Measurements from ENCODE around the gene PHAF1.
"Not testable (repeated sequence)": the region's sequence is repeated elsewhere in the genome, so short reads cannot be mapped to it uniquely, and the experiment has no call there.

PHAF1 gene

GRCh38 chr16:67105881-67106280 is 3.9 kb upstream of the PHAF1 start:
- DNase-seq: no peak

- DNase-seq: no peak
Observed at GRCh38 chr16:67108489-67108888, 1.3 kb upstream of the PHAF1 start.

DNA sequence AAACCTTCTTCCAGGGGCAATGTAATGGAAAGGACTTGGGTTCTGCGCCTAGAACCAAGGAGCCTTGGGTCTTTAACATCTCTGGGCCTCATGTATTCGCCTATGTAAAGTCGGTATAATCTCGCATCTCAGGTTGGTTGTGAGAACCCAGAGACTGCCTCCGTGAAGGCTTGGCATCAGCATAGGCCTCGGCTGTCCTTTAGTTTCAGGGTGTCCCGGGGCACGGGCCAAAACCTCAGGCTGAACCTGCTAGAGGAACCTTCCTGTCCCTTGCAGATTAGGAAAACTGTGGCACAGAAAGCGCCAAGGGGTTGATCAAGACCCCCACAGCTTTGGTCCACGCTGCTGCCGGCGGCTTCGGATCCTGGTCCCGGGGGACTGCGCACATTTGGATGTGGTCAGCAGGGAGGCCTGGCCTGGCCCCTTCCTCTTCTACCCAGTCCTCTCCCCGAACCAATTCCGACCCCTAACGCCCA is 772 bp upstream of the PHAF1 start:
- no peak for DNase-seq

GRCh38 chr16:67111951-67112444 is 2.3 kb downstream of the PHAF1 start:
- no peak for DNase-seq

GRCh38 chr16:67112591-67113399 is 3.1 kb downstream of the PHAF1 start:
- no peak for DNase-seq

GRCh38 chr16:67114793-67115192 is 5.1 kb downstream of the PHAF1 start:
- DNase-seq: no peak

- no peak for DNase-seq
Observed at GRCh38 chr16:67115639-67116038, 5.9 kb downstream of the PHAF1 start.

DNA sequence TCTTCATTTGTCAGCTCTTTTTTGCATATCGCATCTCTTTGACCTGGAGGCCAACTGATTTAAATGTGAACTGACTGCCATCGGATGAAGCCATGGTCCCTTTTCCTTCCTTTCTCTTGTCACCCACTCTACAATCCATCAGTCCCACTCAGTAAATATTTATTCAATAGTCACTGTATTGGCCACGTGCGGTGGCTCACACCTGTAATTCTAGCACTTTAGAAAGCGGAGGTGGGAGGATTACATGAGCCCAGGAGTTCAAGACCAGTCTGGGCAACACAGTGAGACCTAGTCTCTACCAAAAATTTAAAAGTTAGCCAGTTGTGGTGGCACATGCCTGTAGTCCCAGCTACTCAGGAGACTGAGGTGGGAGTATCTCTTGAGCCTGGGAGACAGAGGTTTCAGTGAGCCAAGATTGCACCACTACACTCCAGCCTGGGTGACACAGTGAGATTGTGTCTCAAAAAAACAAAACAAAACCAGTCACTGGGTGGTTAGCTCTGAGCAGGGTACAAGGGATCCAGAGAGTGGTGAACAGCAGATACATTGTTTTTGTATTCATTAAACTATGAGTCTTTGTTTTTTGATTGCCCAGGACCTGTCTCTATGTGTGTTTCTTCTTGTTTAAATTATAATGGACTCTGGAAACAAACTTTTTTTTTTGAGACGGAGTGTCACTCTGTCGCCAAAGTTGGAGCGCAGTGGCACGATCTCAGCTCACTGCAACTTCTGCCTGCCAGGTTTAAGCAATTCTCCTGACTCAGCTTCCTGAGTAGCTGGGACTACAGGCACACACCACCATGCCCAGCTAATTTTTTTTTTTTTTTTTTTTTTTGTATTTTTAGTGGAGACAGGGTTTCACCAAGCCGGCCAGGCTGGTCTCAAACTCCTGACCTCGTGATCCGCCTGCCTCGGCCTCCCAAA is 6.9 kb downstream of the PHAF1 start:
- DNase-seq: no peak

DNA sequence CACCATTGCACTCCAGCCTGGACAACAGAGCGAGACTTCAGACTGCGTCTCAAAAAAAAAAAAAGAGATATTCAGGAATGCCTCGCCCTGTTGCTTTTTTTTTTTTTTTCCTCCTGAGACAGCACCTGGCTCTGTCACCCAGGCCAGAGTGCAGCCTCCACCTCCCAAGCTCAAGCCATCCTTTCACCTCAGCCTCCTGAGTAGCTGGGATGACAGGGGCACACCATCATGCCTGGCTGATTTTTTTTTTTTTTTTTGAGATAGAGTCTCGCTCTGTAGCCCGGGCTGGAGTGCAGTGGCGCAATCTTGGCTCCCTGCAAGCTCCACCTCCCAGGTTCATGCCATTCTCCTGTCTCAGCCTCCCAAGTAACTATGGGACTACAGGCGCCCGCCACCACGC is 8.0 kb downstream of the PHAF1 start:
- no peak for DNase-seq

GRCh38 chr16:67120025-67120424 is 10.3 kb downstream of the PHAF1 start:
- DNase-seq: no peak

- not testable (repeated sequence) for DNase-seq
Observed at GRCh38 chr16:67122799-67123198, 13.1 kb downstream of the PHAF1 start.

GRCh38 chr16:67128417-67128816 is 18.7 kb downstream of the PHAF1 start:
- no peak for DNase-seq

GRCh38 chr16:67128887-67129286 is 19.1 kb downstream of the PHAF1 start:
- DNase-seq: no peak

DNA sequence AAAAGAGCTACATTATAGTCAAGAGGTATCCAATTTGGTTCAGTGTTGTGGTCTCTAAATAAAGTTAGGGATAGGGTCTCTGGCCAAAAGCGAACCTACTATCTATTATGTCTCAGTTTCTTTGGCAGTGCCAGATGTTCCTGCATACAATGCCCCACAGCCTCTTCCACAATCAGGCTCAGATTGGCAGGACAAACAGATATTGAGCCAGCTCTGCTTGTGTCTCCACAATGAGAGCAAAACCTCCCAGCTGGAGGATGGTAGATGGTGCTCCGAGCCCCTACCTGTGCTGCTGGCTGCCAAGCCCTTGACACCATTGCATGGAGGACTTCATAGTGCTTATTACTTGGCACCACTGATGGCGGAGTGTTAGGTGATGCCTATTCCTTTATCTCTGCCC is 19.7 kb downstream of the PHAF1 start:
- DNase-seq: no peak

DNA sequence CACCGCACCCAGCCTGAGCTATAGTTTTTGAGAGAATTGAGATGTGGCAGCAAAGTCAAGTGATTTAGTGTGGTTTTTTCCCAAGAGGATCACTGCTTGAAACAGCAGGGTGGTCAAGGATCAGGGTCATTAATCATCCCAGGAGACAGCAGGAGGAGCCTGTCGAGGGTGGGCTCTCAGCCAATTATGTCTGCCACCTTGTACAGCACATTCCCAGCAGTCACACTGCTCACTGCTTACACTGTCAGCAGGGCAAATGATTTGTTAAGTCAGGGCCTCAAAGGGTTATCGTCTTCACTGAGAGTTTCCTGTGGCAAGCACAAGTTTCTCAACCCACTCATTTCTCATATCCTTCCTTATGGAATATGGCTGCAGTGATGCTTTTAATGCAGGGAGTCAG is 27.9 kb downstream of the PHAF1 start:
- no peak for DNase-seq

- DNase-seq: no peak
Observed at GRCh38 chr16:67141391-67141790, 31.6 kb downstream of the PHAF1 start.

DNA sequence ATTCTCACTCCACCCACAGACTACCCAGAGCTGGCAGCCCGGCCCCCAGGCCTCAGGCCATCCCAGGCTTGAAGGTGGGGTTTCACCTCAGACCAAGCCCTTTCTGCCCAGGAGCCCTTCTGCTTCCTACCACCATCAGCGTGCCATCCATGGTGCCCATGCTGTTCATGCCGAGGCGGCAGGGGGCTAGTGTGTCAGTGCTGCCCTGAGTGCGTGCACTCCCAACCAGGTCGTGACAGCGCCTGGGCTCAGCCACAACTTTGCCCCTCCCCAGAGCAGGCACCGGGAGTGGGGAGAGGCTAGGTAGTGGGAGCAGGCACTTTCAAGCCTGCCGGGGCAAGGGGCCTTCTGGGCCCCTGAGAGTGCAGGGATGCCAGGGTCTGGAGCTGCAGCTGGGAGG is 32.6 kb downstream of the PHAF1 start:
- DNase-seq: no peak

GRCh38 chr16:67144943-67145342 is 35.2 kb downstream of the PHAF1 start:
- DNase-seq: no peak

DNA sequence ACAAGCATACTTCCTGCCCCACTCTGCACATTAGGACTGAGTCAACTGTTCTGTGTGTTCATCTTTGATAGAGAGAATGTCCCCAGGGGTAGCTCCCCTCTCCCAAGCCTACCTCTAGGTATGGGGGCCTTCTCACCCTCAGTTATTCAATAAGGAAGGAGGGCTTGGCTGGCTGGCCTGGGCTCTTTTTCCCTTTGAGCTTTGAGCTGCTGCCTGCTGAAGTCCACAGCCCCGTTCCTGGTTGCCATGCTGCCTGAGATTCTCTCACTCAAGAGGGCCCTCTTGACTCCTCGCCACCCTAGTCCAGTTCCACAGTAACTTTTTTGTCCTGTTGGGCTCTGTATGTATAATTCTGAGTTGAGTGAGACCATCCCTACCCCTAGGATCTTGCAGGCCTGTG is 36.0 kb downstream of the PHAF1 start:
- no peak for DNase-seq

DNA sequence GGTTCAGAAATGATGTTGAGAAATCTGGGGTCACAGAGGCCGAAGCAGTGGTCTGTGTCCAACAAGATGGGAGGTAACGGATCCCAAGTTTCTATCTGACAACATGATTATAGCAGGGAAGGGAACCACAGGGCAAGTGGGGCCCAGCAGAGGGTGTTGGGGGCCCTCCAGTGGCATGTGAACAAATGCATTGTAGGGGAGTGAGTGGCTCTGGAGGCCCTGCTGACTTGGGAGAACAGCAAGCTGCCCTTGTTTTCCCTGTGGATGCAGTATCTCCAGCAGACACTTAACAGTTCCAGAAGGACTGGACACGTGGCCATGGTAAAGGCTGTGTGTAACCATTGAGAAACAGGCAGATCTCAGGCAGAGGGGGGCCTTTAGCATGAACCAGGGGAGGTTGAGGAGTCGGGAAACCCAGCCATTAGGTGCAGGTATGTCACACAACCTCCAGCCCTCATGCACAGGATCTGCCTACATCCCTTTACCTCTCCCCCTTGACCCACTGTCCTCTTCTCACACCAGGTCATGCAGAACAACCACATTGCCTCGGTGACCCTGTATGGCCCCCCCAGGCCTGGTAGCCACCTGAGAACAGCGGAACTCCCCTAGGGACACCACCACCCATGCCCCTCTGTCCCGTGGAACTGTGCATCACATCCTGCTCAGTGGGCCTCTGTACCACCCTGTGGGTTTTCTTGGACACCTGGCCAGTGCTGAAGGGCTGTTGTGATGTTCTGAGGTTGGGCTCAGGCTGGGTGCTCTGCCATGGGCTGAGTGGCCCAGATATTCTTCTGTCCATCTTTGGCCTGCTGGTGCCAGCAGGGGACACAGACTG is 37.0 kb downstream of the PHAF1 start:
- no peak for DNase-seq

GRCh38 chr16:67147437-67148140 is 37.8 kb downstream of the PHAF1 start:
- no peak for DNase-seq

DNA sequence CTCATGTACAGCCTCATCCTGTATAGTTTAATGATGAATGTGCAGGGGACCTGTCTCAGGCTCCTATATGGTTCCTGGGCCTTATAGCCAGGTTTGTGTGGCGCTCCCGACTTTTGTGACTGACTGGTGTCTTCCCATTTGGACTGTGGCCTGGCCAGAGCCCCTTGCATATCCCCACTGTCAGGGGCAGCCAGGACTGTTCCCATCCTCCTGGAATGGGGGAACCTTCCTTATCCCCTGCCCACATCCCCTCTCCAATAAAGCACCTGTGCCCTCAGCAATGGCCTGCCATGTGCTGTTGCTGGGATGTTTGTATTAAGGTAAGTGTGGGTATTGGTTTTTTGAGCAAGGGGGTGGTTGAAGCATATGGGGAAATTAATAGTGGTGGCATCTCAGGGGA is 38.5 kb downstream of the PHAF1 start:
- no peak for DNase-seq
